Fibroblast of lung (primary cell): Measurements from ENCODE around the gene CLCA1. TPM values are rescaled to one million over a fixed set of nuclear protein-coding genes. Genes with fewer than 3 reads are reported as not detected.

Source experiments
- DNase-seq, 2 donors: peaks; one replicate each; pipeline versions ENCODE4 v3.0.0 to v3.0.0-alpha.2; 2010; ENCODE audit warnings: low read depth in 2 of 2
- H2AFZ ChIP-seq: 2 replicates; pipeline ENCODE4 v1.5.1; 2012; ENCODE audit warnings: low read length, control low read depth, inconsistent platforms
- H3K27ac ChIP-seq: 2 replicates; pipeline ENCODE4 v1.5.1; 2011; ENCODE audit warnings: low read length, control low read depth; ENCODE audit not compliant: insufficient read depth
- H3K27me3 ChIP-seq: 2 replicates; pipeline ENCODE4 v1.5.1; 2011; ENCODE audit warnings: mild to moderate bottlenecking, low read length; ENCODE audit not compliant: control insufficient read depth, insufficient read depth
- H3K36me3 ChIP-seq: 2 replicates; pipeline ENCODE4 v1.5.1; 2011; ENCODE audit warnings: low read length; ENCODE audit not compliant: control insufficient read depth, insufficient read depth
- H3K4me1 ChIP-seq: 2 replicates; pipeline ENCODE4 v1.5.1; 2011; ENCODE audit warnings: low read length; ENCODE audit not compliant: control insufficient read depth, insufficient read depth; ENCODE audit errors: extremely low read depth
- H3K4me2 ChIP-seq: 2 replicates; pipeline ENCODE4 v1.5.1; 2011; ENCODE audit warnings: low read length, control low read depth; ENCODE audit not compliant: insufficient read depth; ENCODE audit errors: extremely low read depth
- H3K4me3 ChIP-seq, 4 experiments: fragments of 200-600 bp in 1 of 4; sonication (generic) in 1 of 4; replicated peaks in 1 of 4; 2 replicates each; pipeline ENCODE4 v1.5.1; 2011 to 2016; ENCODE audit warnings: low read length in 4 of 4, low read depth in 3 of 4, mild to moderate bottlenecking in 3 of 4, control low read depth in 2 of 4, inconsistent platforms in 1 of 4, mixed read lengths in 1 of 4; ENCODE audit not compliant: insufficient read depth in 1 of 4; ENCODE audit errors: control extremely low read depth in 1 of 4
- H3K79me2 ChIP-seq: 2 replicates; pipeline ENCODE4 v1.5.1; 2012; ENCODE audit warnings: mild to moderate bottlenecking, low read length, inconsistent platforms; ENCODE audit not compliant: control insufficient read depth, insufficient read depth
- H3K9ac ChIP-seq: 2 replicates; pipeline ENCODE4 v1.5.1; 2011; ENCODE audit warnings: mild to moderate bottlenecking, low read length, control low read depth; ENCODE audit not compliant: insufficient read depth
- H3K9me3 ChIP-seq: 2 replicates; pipeline ENCODE4 v1.5.1; 2012; ENCODE audit warnings: low read depth, low read length; ENCODE audit not compliant: control insufficient read depth, insufficient read depth
- H4K20me1 ChIP-seq: 2 replicates; pipeline ENCODE4 v1.5.1; 2011; ENCODE audit warnings: low read length; ENCODE audit not compliant: control insufficient read depth, insufficient read depth; ENCODE audit errors: extremely low read depth
- CTCF ChIP-seq, 2 donors: IDR thresholded peaks in 1 of 2; conservative IDR thresholded peaks in 1 of 2; 1 replicate in 1 of 2; 2 replicates in 1 of 2; pipeline ENCODE4 v1.5.1; 2011 to 2012; ENCODE audit warnings: low read length in 2 of 2, control low read depth in 1 of 2, inconsistent platforms in 1 of 2, low read depth in 1 of 2, mild to moderate bottlenecking in 1 of 2
- EZH2 ChIP-seq: IDR thresholded peaks from 2 replicates; pipeline ENCODE4 v1.5.1; 2012; ENCODE audit warnings: low read length, control low read depth, mild to moderate bottlenecking; ENCODE audit errors: missing control alignments
- polyA plus RNA-seq, 2 donors: library from polyadenylated mRNA; depleted of rRNA in 1 of 2; stranded (reverse) in 1 of 2; unstranded in 1 of 2; fragments of >200 nt; gene quantifications; 2 replicates each; pipeline ENCODE4 v1.2.1, GENCODE V29; 2011 to 2012; ENCODE audit warnings: missing spikeins in 1 of 2
- total RNA-seq: library from RNA; depleted of rRNA; stranded (reverse); fragments of >200 nt; gene quantifications from 2 replicates; pipeline ENCODE4 v1.2.1, GENCODE V29; 2014

CLCA1 gene
- total and polyA plus RNA-seq, 2 donors (not counting 1 experiment from before 2014, with no cell fraction given) = 0.01 TPM; not detected in 1

GRCh38 chr1:86441997-86442396 is 26.7 kb upstream of the CLCA1 start:
- H3K4me1 ChIP-seq = no peaks in the 10 kb centered on the region
- no peak overlapping the region for H3K4me2 ChIP-seq
- no peak overlapping the region for H3K4me3 ChIP-seq
- no peak overlapping the region for H2AFZ ChIP-seq
- DNase-seq = no peak
- H3K9ac ChIP-seq = no peak overlapping the region
- no peak overlapping the region for H3K27ac ChIP-seq
- TF ChIP-seq EZH2 = no peak
- H3K9me3 ChIP-seq = no peaks in the 10 kb centered on the region
- H3K36me3 ChIP-seq = no peaks in the 10 kb centered on the region
- no peaks in the 10 kb centered on the region for H3K27me3 ChIP-seq
- no peaks in the 10 kb centered on the region for H4K20me1 ChIP-seq
- no peaks in the 10 kb centered on the region for H3K79me2 ChIP-seq

- H3K4me3 ChIP-seq = no peak overlapping the region
- no peak overlapping the region for H2AFZ ChIP-seq
- H3K9ac ChIP-seq = no peak overlapping the region
- no peaks in the 10 kb centered on the region for H3K9me3 ChIP-seq
- H3K4me2 ChIP-seq = no peak overlapping the region
- no peak for DNase-seq
- TF ChIP-seq EZH2 = no peak
- no peak for TF ChIP-seq CTCF (conservative IDR thresholded peaks at IDR 0.05 in 1 of 2, IDR thresholded peaks at IDR 0.05 in 1 of 2; ENCODE audit: low read depth in 1 of 2, low read length in 2 of 2)
- no peaks in the 10 kb centered on the region for H3K36me3 ChIP-seq
- no peaks in the 10 kb centered on the region for H3K79me2 ChIP-seq
- H3K27ac ChIP-seq = no peak overlapping the region
- no peaks in the 10 kb centered on the region for H3K4me1 ChIP-seq
- H3K27me3 ChIP-seq = no peaks in the 10 kb centered on the region
- H4K20me1 ChIP-seq = no peaks in the 10 kb centered on the region
Observed at GRCh38 chr1:86445919-86446318, 22.8 kb upstream of the CLCA1 start.

- Histone ChIP-seq H3K4me3 (no peak overlapping the region), H3K4me2 (no peak overlapping the region), H2AFZ (no peak overlapping the region), H3K79me2 (no peaks in the 10 kb centered on the region), H3K4me1 (no peaks in the 10 kb centered on the region), H3K9me3 (no peaks in the 10 kb centered on the region), H3K36me3 (no peaks in the 10 kb centered on the region), H3K27ac (no peak overlapping the region), H3K27me3 (no peaks in the 10 kb centered on the region), H3K9ac (no peak overlapping the region), H4K20me1 (no peaks in the 10 kb centered on the region)
- TF ChIP-seq EZH2 (no peak), CTCF (conservative IDR thresholded peaks at IDR 0.05 in 1 of 2, IDR thresholded peaks at IDR 0.05 in 1 of 2; ENCODE audit: low read depth in 1 of 2, low read length in 2 of 2) (no peak)
- no peak for DNase-seq
Observed at GRCh38 chr1:86447198-86447790, 21.4 kb upstream of the CLCA1 start.
